ENCODE results near the gene TGM5.

- TF ChIP-seq CTCF (IDR thresholded peaks at IDR 0.05) (no peak), EP300 (IDR thresholded peaks at IDR 0.05) (no peak), POLR2AphosphoS5 (IDR thresholded peaks at IDR 0.05) (no peak), POLR2A (IDR thresholded peaks at IDR 0.05) (no peak)
These were observed 58.4 kb downstream of the TGM5 start for GRCh38 chr15:43208052-43209002.

Measured in upper lobe of left lung (tissue), 4 donors.